Activated CD4-positive, alpha-beta T cell treated with anti-CD3 and anti-CD28 coated beads, Interleukin-2, Interleukin-4, amounts not matched to agents 100 ng/mL and 50 ng/mL, durations not matched to agents 16 hours and 8 hours (primary cell): ENCODE results near the gene PYCR2.
"Not testable (repeated sequence)": the region's sequence is repeated elsewhere in the genome, so short reads cannot be mapped to it uniquely, and the experiment has no call there.

Experiments
- DNase-seq: peaks from one replicate; pipeline ENCODE4 v3.0.0-alpha.2; 2020; ENCODE audit warnings: low spot score

Gene PYCR2

GRCh38 chr1:225942574-225942973, 18.5 kb upstream of the PYCR2 start:
- DNase-seq: no peak

DNA sequence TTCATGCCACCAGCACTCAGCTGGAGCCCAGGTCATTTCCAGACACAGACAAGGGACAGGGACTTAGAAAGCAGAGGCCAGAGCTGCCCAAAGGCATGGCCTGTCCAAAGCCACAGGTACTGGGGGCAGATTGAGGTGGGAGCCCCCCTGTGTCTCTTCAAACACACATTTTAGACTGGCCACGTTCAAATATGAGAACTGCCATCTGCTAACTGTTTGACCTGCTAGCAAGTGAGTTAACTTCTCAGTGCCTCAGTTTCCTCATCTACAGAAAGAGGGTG, 17.8 kb upstream of the PYCR2 start:
- DNase-seq: no peak

DNA sequence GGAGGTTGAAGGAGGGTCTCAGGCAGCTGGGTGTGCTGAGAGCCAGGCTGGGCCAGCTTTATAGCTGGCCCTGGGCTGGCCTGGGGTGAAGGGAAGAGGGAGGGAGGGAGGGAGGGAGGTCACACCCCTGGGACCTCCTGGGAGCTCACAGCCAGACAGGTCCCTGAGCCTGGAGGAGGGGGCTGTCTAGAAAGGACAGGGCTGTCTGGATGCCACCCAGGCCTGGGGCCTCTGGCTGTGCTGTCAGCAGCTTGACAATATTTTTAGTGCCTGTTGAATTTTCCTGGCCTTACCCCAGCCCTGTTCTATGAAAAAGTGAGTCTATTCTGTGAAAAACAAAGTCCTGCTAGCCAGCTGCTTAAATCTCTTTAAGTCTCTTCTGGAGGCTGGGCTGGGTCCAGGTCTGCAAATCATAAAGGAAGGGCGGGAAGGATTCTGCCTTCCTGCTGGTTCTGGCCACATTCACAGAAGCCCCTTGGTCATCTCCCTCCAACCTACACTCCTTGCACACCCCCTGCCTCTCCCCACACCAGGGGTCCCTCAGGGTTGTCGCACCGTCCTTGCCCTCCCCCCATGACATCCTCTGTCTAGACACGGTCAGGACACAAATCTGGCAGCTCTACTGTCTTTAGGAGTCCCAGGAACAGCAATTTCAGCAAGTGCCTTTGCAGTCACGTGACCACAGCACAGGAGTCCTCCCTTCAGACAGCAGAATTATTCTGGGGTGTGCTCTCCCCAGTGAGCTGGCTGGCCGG, 17.3 kb upstream of the PYCR2 start, which contains the start of gene LEFTY2:
Gene LEFTY2, minus strand, starts transcription at position 34 of the 755 bp plus-strand sequence. CDS start 80 bp downstream, outside the sequence.
- DNase-seq: no peak

GRCh38 chr1:225940385-225941151, 16.5 kb upstream of the PYCR2 start:
- DNase-seq: no peak

DNA sequence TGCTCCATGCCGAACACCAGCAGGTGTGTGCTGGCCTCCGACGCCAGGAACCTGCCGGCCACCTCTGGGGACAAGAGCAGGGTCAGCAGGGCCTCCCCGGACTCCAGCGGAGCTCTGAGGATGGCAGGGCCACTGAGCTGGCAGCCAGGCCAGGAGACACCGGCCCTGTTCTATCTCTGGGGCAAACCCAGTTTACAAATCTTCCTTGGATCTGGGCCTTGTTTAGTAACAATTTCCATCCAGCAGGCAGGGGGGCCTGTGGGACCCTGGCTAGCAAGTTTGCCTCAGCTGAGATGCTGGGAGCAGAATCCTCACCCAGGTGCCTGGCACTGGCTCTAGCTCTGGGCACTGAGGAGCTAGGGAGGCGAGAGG, 15.9 kb upstream of the PYCR2 start:
- not testable (repeated sequence) for DNase-seq

GRCh38 chr1:225939097-225939938, 15.3 kb upstream of the PYCR2 start:
- DNase-seq: not testable (repeated sequence)

DNA sequence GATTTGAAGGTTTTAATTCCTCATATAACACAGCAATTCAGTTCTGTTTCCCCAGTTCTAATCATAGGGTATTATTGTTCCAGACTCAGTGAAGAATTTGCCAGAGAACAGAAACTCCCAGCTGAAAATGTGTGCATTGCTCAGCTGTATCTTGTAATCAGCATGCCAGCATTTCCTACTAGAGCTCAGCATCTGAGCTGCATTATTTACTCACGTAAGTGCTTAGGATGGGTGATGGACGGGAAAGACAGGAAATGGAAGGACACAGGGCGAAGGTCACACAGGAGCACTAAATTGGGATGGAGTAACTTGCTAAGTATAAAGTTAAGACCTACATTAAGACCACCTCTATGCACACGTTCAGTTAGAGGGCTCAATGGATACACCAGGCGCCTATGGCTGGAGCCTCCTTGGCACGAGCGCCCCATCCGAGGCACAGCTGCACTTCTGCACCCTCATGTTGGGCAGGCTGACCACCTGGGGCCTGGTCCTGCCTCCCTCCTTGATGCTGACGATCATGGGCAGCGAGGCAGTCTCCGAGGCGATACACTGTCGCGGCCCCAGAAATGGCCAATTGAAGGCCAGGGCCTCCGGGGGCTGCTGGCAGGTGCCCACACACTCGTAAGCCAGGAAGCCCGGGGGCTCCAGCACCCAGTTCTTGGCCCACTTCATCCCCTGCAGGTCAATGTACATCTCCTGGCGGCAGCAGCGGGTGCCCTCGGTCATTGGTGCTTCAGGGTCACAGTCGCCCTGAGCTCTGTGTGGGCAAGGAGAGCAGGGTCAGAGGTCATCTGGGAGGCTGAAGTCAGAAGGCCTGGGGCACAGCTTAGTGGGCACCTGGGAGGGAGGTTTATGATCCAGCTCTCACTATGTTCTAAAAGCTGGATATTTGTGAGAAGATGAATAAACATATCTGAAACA, 13.3 kb upstream of the PYCR2 start:
- DNase-seq: no peak

DNA sequence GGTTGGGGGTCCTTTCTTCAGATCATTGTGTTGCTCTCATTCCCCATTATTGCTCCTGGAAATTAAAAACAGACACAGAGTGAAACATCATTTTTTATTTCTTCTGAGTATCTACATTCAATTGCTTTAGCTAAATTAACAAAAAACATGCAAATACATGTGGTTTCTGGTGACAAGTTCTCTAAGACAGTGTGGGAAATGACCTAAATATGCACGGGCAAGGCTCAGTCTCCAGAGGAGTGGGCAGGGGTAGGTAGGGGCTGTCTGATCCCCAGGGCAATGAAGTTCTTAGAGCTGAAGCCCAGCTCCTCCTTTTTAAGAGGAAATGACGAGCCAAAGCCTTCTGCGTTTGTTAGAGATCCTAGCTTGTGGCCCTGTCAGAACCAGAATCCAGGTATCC, 12.5 kb upstream of the PYCR2 start:
- DNase-seq: no peak

DNA sequence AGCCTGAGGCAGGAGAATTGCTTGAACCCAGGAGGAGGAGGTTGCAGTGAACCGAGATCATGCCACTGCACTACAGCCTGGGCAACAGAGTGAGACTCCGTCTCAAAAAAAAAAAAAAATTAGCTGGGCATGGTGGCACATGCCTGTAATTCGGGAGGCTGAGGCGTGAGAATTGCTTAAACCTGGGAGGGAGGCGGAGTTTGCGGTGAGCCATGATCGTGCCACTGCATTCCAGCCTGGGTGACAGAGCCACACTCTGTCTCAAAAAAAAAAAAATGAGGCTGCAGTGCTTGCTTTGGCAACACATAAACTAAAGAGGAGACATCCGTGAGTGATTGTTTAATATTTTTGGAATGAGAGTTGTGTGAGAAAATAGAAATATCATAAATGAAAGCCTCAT, 12.0 kb upstream of the PYCR2 start:
- not testable (repeated sequence) for DNase-seq

DNA sequence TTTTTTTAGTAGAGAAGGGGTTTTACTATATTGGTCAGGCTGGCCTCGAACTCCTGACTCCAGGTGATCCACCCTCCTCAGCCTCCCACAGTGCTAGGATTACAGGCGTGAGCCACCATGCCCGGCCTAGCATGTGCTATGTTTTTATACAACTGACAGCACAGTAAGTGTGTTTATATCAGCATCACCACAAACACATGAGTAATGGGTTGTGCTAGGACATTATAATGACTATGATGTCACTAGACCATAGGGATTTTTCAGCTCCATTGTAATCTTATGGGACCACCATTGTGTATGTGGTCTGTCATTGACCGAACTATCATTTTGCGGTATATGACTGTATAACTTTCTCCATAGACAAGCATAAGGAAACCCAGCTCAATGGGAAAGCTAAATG, 10.7 kb upstream of the PYCR2 start:
- no peak for DNase-seq

DNA sequence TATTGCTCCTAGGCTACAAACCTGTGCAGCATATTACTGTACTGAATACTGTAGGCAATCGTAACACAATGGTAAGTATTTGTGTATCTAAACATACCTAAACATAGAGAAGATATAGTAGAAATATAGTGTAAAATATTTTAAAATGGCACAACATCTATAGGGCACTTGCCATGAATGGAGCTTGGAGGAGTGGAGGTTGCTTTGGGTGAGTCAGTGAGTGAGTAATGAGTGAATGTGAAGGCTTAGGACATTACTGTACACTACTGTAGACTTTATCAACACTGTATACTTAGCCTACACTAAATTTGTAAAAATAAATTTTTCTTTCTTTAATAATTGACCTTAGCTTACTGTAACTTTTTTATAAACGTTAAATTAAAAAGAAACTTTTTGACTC, 9.0 kb upstream of the PYCR2 start:
- DNase-seq: no peak

DNA sequence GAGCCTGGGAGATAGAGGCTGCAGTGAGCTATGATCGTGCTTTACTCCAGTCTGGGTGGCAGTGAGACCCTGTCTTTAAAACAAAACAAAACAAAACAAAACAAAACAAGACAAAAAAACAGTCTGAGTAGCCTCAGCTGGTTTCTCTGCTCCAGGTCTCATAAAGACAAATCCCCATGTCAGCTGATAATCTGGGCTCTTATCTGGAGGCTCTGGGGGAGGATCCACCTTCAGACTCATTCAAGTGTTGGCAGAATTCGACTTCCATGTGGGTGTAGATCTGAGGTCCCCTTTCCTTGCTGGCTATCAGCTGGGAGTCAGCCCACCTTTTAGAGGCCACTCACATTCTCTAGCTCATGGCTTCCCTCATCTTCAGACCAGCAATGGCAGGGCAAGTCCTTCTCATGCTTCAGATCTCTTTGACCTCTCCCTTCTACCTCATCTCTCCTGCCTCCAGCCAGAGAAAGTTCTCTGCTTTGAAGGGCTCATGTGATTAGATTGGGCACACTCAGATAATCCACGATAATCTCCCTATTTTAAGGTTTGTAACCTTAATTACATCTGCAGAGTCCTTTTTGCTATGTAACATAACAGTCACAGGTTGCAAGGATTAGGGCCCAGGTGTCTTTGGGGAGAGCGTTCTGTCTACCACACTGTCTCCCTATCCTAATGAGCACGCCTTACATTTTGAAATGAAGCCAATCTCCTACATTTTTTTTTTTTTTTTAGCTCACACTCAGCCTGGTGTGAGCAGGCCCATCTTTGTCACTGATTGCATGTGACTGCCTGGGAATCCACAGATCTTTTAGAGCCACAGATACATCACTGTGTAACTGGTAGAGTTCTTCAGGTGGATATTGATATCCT, 7.5 kb upstream of the PYCR2 start:
- no peak for DNase-seq

DNA sequence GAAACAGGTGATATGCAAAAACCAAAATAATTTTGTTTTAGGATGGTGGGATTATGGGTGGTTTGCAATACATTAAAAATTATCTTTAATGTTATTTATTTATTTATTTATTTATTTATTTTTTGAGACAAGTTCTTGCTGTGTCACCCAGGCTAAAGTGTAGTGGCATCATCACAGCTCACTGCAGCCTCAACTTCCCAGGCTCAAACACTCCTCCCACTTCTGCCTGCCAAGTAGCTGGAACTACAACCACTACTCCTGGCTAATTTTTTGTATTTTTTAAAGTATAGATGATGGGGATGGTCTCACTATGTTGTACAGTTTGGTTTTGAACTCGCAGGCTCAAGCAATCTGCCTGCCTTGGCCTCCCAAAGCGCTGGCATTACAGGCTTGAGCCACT, 6.5 kb upstream of the PYCR2 start:
- DNase-seq: no peak

GRCh38 chr1:225929462-225929861, 5.4 kb upstream of the PYCR2 start:
- not testable (repeated sequence) for DNase-seq

DNA sequence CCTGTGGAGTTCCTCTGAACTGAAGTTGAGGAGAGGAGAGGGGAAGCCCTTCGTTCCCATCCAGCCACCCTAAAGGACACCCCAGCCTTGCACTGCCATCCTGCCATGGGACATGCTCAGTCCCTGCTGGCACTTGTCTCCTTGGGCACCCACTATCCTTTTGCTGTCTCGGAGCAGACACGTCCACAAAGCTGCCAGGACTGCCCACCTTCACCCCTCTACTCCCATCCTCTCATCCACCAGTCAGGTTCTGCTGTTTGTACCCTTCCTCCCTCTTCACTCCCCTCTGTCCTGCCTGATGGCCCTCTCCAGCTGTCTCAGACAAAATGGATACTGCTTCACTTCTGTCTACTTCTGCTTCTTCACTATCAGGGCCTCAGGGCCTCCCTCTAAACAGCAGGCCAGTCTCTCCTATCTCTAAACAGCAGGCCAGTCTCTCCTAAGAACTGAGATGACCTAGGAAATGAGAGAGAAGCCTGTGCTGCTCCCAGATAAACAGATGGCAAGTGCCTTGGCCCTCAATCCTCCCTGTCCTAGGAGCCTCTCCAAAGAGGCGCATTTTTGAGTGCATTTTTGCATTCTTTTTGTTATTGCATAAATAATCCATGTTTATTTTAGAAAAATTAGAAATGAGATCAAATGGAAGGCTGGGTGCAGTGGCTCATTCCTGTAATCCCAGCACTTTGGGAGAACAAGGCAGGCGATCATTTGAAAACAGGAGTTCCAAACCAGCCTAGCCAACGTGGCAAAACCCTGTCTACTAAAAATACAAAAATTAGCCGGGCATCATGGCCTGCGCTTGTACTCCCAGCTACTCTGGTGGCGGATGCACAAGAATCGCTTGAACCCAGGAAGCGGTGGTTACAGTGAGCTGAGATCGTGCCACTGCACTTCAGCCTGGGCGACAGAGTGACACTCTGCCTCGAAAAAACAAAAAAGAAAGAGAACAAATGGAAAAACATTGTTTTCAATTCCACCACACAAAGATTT, 4.4 kb upstream of the PYCR2 start:
- no peak for DNase-seq

DNA sequence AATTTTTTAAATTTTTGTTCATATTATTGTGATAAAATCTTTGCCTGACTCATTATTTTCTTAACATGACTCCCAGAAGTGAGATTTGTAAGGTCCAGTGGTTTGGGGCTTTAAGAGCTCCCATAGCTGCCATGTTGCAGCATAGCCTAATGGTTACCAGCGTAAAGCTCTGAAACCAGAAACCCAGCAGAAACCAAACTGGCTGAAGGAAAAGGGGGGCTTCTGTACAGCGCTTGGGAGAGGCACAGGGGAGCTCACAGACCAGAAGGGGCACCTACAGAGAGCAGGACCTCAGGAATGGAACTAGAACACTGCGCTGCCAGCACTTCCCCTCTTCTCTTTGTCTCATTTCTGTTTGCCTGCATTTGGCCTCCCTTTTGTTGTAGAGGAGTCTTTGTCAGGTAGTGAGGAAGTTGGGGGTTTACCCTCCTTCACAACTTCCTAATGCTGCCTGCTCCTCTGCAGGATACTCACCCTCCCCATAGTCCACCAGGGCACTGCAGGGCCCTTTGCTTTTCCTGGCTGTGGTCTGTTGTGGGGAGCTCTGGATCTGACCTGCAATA, 2.6 kb upstream of the PYCR2 start:
- no peak for DNase-seq

DNA sequence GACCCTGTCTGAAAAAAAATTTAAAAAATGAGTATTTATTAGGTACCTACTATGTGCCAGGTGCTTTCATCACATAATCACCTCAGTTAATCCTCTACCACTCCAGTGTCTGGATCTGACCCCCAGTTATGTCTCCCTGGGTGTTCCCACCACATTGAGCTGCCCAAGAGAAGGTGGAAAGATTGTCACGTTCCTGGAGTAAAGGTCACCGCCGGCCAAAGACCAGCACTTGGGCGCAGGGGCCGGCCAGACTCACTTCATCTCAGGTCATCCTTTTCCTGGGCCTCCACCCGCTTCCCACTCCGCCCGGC, 714 bp downstream of the PYCR2 start:
- DNase-seq: no peak

DNA sequence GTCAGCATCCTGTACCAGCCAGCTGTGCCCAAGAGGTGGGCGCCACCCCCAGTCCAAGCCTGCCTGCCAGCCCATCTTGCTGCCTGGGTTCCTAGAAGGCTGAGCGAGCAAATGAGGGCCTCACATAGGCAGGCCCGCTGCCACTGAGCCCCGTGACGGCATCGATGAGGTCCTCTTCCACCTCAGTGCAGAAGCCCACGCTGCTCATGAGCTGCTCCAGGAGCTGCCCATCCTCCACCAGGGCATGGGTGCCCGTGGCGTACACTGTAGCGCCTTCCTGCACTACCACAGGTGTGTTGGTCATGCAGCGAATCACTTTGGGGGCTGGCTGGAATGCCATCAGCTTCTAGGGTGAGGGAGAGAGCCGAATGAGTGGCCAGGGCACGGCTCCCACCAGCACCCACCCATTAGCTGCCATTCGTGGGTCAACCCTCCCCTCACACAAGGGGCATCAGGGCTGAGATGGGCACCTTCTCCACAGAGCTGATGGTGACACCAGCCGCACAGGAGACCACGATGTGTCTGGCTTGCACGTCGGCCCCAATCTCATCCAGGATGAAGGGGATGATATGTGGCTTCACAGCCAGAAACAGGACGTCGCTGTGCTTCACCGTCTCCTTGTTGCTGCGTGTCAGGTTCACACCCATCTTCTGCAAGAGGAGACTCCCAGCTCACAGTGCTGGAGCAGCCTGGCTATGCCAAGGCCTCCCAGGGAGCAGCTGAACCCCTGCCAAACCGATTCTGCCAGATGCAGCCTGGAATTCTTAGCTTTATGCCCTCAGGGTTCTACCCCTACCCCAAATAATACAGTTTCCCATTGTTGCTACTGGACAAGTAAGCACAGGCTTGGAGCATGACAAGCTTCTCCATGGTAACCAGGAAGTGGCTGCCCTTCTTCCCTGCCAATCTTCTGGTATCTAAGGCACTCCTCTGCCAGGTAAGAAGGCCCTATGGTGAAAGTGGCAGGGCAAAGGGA, 2.0 kb downstream of the PYCR2 start:
- no peak for DNase-seq
